Vagina (tissue), 2 donors: ENCODE results near the gene DDX54. TPM values are rescaled to one million over a fixed set of nuclear protein-coding genes. Genes with fewer than 3 reads are reported as not detected.

Source experiments
- DNase-seq, 2 donors: peaks; one replicate each; pipeline ENCODE4 v3.0.0-alpha.2; 2017; ENCODE audit errors: extremely low spot score in 2 of 2
- H3K27ac ChIP-seq: fragments of 200-600 bp; sonication (generic); one replicate; pipeline ENCODE4 v1.5.1; 2019
- H3K27me3 ChIP-seq: fragments of 200-600 bp; sonication (generic); one replicate; pipeline ENCODE4 v1.5.1; 2019
- H3K36me3 ChIP-seq, 2 donors: fragments of 200-600 bp; sonication (generic); one replicate each; pipeline ENCODE4 v1.5.1; 2017 to 2019
- H3K4me1 ChIP-seq: fragments of 200-600 bp; sonication (generic); one replicate; pipeline ENCODE4 v1.5.1; 2019
- H3K4me3 ChIP-seq, 2 donors: fragments of 200-600 bp; sonication (generic); 1 replicate in 1 of 2; 2 replicates in 1 of 2; pipeline ENCODE4 v1.5.1; 2016 to 2019
- H3K9me3 ChIP-seq: fragments of 200-600 bp; sonication (generic); one replicate; pipeline ENCODE4 v1.5.1; 2019
- CTCF ChIP-seq, 3 experiments: fragments of 450-650 bp in 2 of 3; fragments of 200-600 bp in 1 of 3; sonication (generic) in 1 of 3; IDR thresholded peaks; one replicate each; pipeline ENCODE4 v1.5.1; 2017 to 2019; ENCODE audit warnings: antibody characterized with exemption in 3 of 3, mild to moderate bottlenecking in 2 of 3, moderate library complexity in 2 of 3
- POLR2A ChIP-seq, 2 donors: fragments of 450-650 bp; IDR thresholded peaks; one replicate each; pipeline ENCODE4 v1.6.1; 2017; ENCODE audit warnings: antibody characterized with exemption in 2 of 2, mild to moderate bottlenecking in 2 of 2, moderate library complexity in 2 of 2
- POLR2AphosphoS5 ChIP-seq, 2 donors: sonication (generic); formaldehyde crosslinking; IDR thresholded peaks; one replicate each; pipeline ENCODE4 v1.9.0; 2017; ENCODE audit warnings: antibody characterized with exemption in 2 of 2, mild to moderate bottlenecking in 2 of 2, low read depth in 1 of 2; ENCODE audit not compliant: insufficient read depth in 1 of 2
- intact Hi-C: fragments of 100-400 bp; cut with DNase I; formaldehyde crosslinking; loops from one replicate; pipeline ENCODE4 v1.15.1; 2023
- total RNA-seq: library from RNA; depleted of rRNA; stranded (reverse); fragments of >200 nt; gene quantifications from one replicate; pipeline ENCODE4 v1.2.3, GENCODE V29; 2016

Gene DDX54
- total RNA-seq, 1 donor from 2014 or later: 52.5 TPM

DNA sequence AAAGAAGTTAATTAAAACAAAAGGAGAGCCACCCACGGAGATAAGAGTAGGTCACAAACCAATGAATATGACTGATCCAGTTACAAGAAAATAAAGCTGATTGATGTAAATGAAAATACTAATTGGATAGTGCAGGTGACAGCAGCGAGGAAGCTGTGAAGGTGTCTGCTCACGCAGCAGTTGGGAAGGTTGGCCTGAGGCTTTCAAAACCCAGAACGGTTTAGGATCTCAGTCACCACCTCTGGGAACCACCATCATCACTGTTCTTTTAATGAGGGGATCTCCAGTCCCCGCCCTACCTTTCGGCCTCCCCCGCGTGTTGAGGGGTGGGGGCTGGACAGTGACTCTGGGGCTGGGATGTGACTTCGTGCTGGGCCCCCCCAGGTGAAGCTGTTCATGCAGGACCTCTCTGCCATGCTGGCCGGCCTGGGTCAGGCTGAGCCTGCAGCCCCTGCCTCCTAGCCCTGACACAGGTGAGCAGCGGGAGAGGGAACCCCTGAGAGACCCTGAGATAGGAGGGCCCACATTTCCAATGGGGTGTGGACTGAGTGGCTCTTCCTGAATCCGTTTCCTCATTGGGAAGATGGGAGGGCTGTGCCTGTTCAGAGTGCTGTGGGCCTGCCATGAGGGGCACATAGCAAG, 27.9 kb downstream of the DDX54 start:
- TF ChIP-seq POLR2A (IDR thresholded peaks at IDR 0.05): no peak
- TF ChIP-seq POLR2AphosphoS5 (IDR thresholded peaks at IDR 0.05; ENCODE audit: insufficient read depth in 1 of 2, low read depth in 1 of 2): no peak
- TF ChIP-seq CTCF (IDR thresholded peaks at IDR 0.05): no peak
- H3K9me3 ChIP-seq: no peaks in the 10 kb centered on the region
- no peak overlapping the region for H3K27ac ChIP-seq
- H3K4me1 ChIP-seq: peaks cover 25% of the 10 kb centered on the region
- no peak for DNase-seq
- H3K36me3 ChIP-seq: peaks cover 0 to 45% of the 10 kb centered on the region in 2 donors
- intact Hi-C loops: loop anchor here (10.0 kb wide), 1 partner anchor 1427 kb away; no protein-coding TSS in a partner anchor
- no peaks in the 10 kb centered on the region for H3K27me3 ChIP-seq
- no peak overlapping the region for H3K4me3 ChIP-seq

DNA sequence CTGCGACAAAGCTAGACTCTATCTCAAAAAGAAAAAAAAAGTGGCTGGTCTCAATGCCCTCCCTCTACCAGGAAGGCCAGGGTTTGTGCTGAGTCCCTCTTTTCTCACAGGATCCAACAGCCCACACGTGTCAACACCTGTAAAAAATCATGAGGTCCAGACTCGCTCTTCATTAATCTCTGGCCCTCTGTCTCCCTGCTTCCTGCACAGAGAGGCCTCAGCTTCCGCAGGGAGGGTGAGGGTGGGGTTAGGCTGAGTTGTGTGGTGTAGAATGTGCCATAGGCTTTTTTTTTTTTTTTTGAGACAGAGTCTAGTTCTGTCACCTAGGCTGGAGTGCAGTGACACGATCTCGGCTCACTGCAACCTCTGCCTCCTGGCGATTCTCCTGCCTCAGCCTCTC, 29.6 kb downstream of the DDX54 start:
- intact Hi-C loops: loop anchor here (10.0 kb wide), 1 partner anchor 1429 kb away; no protein-coding TSS in a partner anchor

GRCh38 chr12:113155060-113155459, 30.2 kb downstream of the DDX54 start:
- Histone ChIP-seq H3K4me3 (no peak overlapping the region), H3K36me3 (peaks cover 0 to 24% of the 10 kb centered on the region in 2 donors), H3K9me3 (no peaks in the 10 kb centered on the region), H3K27ac (no peak overlapping the region), H3K27me3 (no peaks in the 10 kb centered on the region), H3K4me1 (peaks cover 27% of the 10 kb centered on the region)
- intact Hi-C loops: loop anchor here (10.0 kb wide), 1 partner anchor 1430 kb away; no protein-coding TSS in a partner anchor
- TF ChIP-seq POLR2AphosphoS5 (IDR thresholded peaks at IDR 0.05; ENCODE audit: insufficient read depth in 1 of 2, low read depth in 1 of 2) (no peak), POLR2A (IDR thresholded peaks at IDR 0.05) (no peak)
- no peak for DNase-seq

More for the DNA sequence above, 29.6 kb downstream of the DDX54 start:
- no peak for DNase-seq
- peaks cover 27% of the 10 kb centered on the region for H3K4me1 ChIP-seq
- H3K27me3 ChIP-seq: no peaks in the 10 kb centered on the region
- H3K27ac ChIP-seq: no peak overlapping the region
- no peaks in the 10 kb centered on the region for H3K9me3 ChIP-seq
- H3K4me3 ChIP-seq: no peak overlapping the region
- TF ChIP-seq CTCF (IDR thresholded peaks at IDR 0.05) (no peak), POLR2AphosphoS5 (IDR thresholded peaks at IDR 0.05; ENCODE audit: insufficient read depth in 1 of 2, low read depth in 1 of 2) (no peak), POLR2A (IDR thresholded peaks at IDR 0.05) (no peak)
- peaks cover 0 to 30% of the 10 kb centered on the region in 2 donors for H3K36me3 ChIP-seq

DNA sequence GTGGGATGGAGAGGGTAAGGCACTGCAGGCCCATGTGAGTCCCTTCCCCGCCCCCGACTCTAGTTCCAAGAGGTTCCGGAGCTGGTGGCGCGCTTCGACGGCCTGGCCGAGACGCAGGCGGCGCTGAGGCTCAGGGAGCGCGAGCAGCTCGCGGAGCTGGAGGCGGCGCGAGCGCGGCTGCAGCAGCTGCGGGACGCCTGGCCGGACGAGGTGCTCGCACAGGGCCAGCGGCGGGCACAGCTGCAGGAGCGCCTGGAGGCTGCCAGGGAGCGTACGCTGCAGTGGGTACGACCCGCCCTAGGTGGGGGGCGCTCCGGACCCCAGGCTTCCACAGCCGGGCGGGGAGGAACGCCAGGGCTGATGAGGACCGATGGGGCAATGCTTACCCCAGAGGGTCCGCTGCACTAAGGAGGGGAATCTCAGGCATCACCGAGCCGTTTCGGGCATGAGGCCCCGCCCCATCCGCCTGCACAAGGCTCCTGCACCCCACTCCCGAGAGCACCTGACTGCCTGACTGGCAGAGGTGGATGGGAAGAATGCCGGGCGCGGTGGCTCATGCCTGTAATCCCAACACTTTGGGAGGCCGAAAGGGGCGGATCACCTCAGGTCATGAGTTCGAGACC, 30.8 kb downstream of the DDX54 start:
- Histone ChIP-seq H3K27ac (no peak overlapping the region), H3K27me3 (no peaks in the 10 kb centered on the region), H3K36me3 (peaks cover 0 to 18% of the 10 kb centered on the region in 2 donors), H3K4me3 (peak overlapping the region in 1 of 2 donors; percentile 11), H3K4me1 (peaks cover 33% of the 10 kb centered on the region), H3K9me3 (no peaks in the 10 kb centered on the region)
- no peak for DNase-seq
- TF ChIP-seq POLR2AphosphoS5 (IDR thresholded peaks at IDR 0.05; ENCODE audit: insufficient read depth in 1 of 2, low read depth in 1 of 2) (no peak), POLR2A (IDR thresholded peaks at IDR 0.05) (no peak), CTCF (IDR thresholded peaks at IDR 0.05) (no peak)
- intact Hi-C loops: loop anchor here (10.0 kb wide), 1 partner anchor 1430 kb away; no protein-coding TSS in a partner anchor

DNA sequence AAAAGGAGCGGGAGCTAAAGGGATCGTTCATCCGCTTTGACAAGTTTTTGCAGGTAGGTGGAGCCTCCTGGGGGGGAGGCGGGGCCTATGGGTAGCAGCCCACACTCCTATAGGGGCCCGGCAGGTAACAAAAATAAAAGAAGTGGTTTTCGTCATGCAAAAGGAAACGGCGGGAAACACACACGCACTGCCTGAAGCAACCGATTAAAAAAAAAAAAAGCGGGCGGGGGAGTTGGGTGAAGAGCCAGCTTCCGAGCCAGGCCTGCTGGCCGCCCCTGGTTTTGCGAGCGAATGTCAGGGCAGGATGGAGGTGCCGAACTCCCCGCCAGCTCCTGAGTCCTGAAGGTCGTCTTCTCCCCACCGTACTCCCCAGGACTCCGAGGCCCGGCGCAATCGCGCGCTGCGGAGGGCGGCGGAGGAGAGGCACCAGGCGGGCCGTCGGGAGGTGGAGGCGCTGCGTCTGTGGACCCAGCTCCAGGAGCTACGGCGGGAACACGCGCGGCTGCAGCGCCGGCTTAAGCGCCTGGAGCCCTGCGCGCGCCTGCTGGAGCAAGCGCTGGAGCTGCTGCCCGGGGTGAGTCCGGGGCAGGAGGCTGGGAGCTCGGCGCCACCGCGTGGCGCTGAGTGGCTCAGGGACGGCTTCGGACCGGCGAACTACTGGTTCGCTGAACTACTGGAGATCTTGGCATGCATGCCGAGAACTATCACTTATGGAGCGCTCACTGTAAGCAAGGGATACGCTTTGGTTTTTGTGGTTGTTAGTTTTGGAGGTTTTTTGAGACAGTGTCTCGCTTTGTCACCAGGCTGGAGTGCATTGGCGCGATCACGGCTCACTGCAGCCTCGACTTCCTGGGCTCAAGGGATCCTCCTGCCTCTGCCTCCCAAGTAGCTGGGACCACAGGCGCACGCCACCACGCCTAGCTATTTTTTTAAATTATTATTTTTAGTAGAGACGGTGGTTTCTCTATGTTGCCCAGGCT, 32.2 kb downstream of the DDX54 start:
- H3K9me3 ChIP-seq: no peaks in the 10 kb centered on the region
- H3K27ac ChIP-seq: no peak overlapping the region
- no peak for DNase-seq
- no peaks in the 10 kb centered on the region for H3K27me3 ChIP-seq
- intact Hi-C loops: loop anchor here (10.0 kb wide), 1 partner anchor 1432 kb away; no protein-coding TSS in a partner anchor
- H3K36me3 ChIP-seq: peaks cover 0 to 4% of the 10 kb centered on the region in 2 donors
- TF ChIP-seq POLR2AphosphoS5 (IDR thresholded peaks at IDR 0.05; ENCODE audit: insufficient read depth in 1 of 2, low read depth in 1 of 2): no peak
- TF ChIP-seq CTCF (IDR thresholded peaks at IDR 0.05): peak in 1 of 3 experiments; percentile 51
- TF ChIP-seq POLR2A (IDR thresholded peaks at IDR 0.05): no peak
- H3K4me3 ChIP-seq: peak overlapping the region; percentile 40 to 41
- H3K4me1 ChIP-seq: peaks cover 36% of the 10 kb centered on the region
